Epidermal melanocyte (primary cell): ENCODE results near the gene NPDC1.

Experiments used
- DNase-seq: peaks from one replicate; pipeline ENCODE4 v3.0.0; 2011; ENCODE audit warnings: low spot score; ENCODE audit not compliant: insufficient read length

Gene NPDC1

GRCh38 chr9:136995362-136995761, 50.6 kb downstream of the NPDC1 start:
- DNase-seq = no peak

- DNase-seq = no peak
Observed at GRCh38 chr9:136994888-136995230, 51.1 kb downstream of the NPDC1 start.

- no peak for DNase-seq
Observed at GRCh38 chr9:136994180-136994887, 51.6 kb downstream of the NPDC1 start.

GRCh38 chr9:136992819-136993369, 53.1 kb downstream of the NPDC1 start:
- DNase-seq = no peak

- DNase-seq = peak; percentile 99
Observed at GRCh38 chr9:136991993-136992818, 53.8 kb downstream of the NPDC1 start, which contains the start of gene PAXX. TSS of gene PAXX (plus strand) at chr9:136992422. CDS start at chr9:136992444, 22 bp downstream.

GRCh38 chr9:136990242-136990911, 55.6 kb downstream of the NPDC1 start:
- DNase-seq = no peak
